PFSK-1 (cell line): ENCODE data around the gene INSC.

Experiments
- POLR2AphosphoS5 ChIP-seq: IDR thresholded peaks from 2 replicates; pipeline ENCODE4 v1.6.1; 2012; ENCODE audit warnings: low read depth, mild to moderate bottlenecking, control low read depth, low read length, moderate library complexity
- TAF1 ChIP-seq: IDR thresholded peaks from 2 replicates; pipeline ENCODE4 v1.6.1; 2012; ENCODE audit warnings: low read length, control low read depth, borderline replicate concordance; ENCODE audit not compliant: insufficient read depth

- TF ChIP-seq TAF1 (no peak), POLR2AphosphoS5 (no peak)
Measured at GRCh38 chr11:15146271-15147003, 31.7 kb downstream of the INSC start.
